DND-41 (cell line): ENCODE data around the gene DPH1.

Source experiments
- ATAC-seq: fragments of 200-7000 bp; cut with Tn5 transposase; 3 replicates; pipeline ENCODE4 v1.9.1; 2021; ENCODE audit warnings: low read depth; ENCODE audit not compliant: insufficient read depth
- DNase-seq: peaks from one replicate; pipeline ENCODE4 v3.0.0-alpha.2; 2020
- H2AFZ ChIP-seq: 2 replicates; pipeline ENCODE4 v1.6.0; 2012; ENCODE audit warnings: low read depth, low read length
- H3K27ac ChIP-seq: 2 replicates; pipeline ENCODE4 v1.5.1; 2012; ENCODE audit warnings: low read length, inconsistent platforms
- H3K27me3 ChIP-seq: fragments of 200-600 bp; sonication (generic); 2 replicates; pipeline ENCODE4 v1.6.0; 2012; ENCODE audit warnings: low read length, mild to moderate bottlenecking, inconsistent platforms; ENCODE audit not compliant: insufficient read depth, poor library complexity
- H3K36me3 ChIP-seq: 2 replicates; pipeline ENCODE4 v1.5.1; 2012; ENCODE audit warnings: low read length, inconsistent platforms; ENCODE audit not compliant: insufficient read depth
- H3K4me1 ChIP-seq: 2 replicates; pipeline ENCODE4 v1.5.1; 2012; ENCODE audit warnings: mild to moderate bottlenecking, low read length; ENCODE audit not compliant: insufficient read depth
- H3K4me2 ChIP-seq: 2 replicates; pipeline ENCODE4 v1.6.0; 2012; ENCODE audit warnings: mild to moderate bottlenecking, moderate library complexity, low read length, inconsistent platforms; ENCODE audit not compliant: insufficient read depth
- H3K4me3 ChIP-seq, 2 experiments: fragments of 200-600 bp in 1 of 2; shearing (Covaris generic) in 1 of 2; 2 replicates each; pipeline ENCODE4 v1.5.1; 2012 to 2016; ENCODE audit warnings: inconsistent platforms in 2 of 2, low read length in 2 of 2, mild to moderate bottlenecking in 2 of 2, low read depth in 1 of 2, moderate library complexity in 1 of 2
- H3K79me2 ChIP-seq: 2 replicates; pipeline ENCODE4 v1.6.0; 2012; ENCODE audit warnings: low read length, inconsistent platforms; ENCODE audit not compliant: insufficient read depth
- H3K9ac ChIP-seq: 2 replicates; pipeline ENCODE4 v1.6.0; 2012; ENCODE audit warnings: low read depth, mild to moderate bottlenecking, inconsistent platforms, low read length, moderate library complexity
- H3K9me3 ChIP-seq: 2 replicates; pipeline ENCODE4 v1.5.1; 2012; ENCODE audit warnings: low read length, moderate library complexity, mild to moderate bottlenecking, inconsistent platforms; ENCODE audit not compliant: insufficient read depth, severe bottlenecking
- H4K20me1 ChIP-seq: 2 replicates; pipeline ENCODE4 v1.6.0; 2012; ENCODE audit warnings: low read length; ENCODE audit not compliant: insufficient read depth
- CTCF ChIP-seq: IDR thresholded peaks from 2 replicates; pipeline ENCODE4 v1.5.1; 2012; ENCODE audit warnings: borderline replicate concordance, low read length, moderate library complexity, mild to moderate bottlenecking; ENCODE audit not compliant: poor library complexity, severe bottlenecking; ENCODE audit errors: extremely low read depth
- EZH2 ChIP-seq: IDR thresholded peaks from 3 replicates; pipeline ENCODE4 v1.6.1; 2012; ENCODE audit warnings: borderline replicate concordance, low read depth, mild to moderate bottlenecking, moderate library complexity, low read length, inconsistent platforms; ENCODE audit not compliant: severe bottlenecking

DPH1 gene

DNA sequence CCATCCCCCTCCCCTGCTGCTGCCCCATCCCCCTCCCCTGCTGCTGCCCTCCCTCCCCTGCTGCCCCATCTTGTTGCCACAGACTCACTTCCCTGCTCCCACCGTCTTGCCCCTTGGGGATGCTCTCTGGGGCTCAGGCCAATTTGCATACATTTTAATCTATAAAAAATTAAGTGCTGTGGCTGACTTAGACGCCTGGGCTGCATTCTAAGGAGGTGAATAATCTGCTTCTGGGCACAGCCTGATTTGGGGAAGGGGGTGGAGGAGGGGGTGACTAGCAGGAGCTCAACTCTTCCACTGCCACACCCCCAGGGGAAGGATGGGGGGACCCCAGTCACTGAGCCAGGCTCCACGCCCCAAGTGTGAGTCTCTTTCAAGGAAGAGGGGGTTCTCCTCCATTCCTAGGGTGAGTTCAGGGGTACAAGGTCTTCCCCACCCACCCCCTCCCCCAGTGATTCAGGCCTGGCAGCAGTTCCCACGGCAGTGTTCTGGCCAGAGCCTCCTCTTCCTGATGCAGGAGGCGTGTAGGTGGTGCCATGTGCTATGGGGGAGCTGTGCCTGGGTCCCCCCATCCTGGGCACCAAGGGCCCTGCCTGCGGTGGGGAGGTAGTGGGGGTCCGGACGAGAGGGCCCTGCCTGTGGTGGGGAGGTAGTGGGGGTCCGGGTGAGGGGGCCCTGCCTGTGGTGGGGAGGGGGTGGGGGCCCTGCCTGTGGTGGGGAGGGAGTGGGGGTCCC, 5.0 kb downstream of the DPH1 start:
- Histone ChIP-seq H3K36me3 (peaks cover 44% of the 10 kb centered on the region), H3K4me3 (no peak overlapping the region), H3K9me3 (no peaks in the 10 kb centered on the region), H3K4me2 (no peak overlapping the region), H3K9ac (no peak overlapping the region), H4K20me1 (peaks cover 13% of the 10 kb centered on the region; the same call in 1 of the 2 replicates), H2AFZ (no peak overlapping the region), H3K27ac (no peak overlapping the region), H3K4me1 (peaks cover 20% of the 10 kb centered on the region), H3K79me2 (peaks cover 23% of the 10 kb centered on the region), H3K27me3 (no peaks in the 10 kb centered on the region)
- TF ChIP-seq CTCF (no peak), EZH2 (no peak)
- ATAC-seq = no peak
- no peak for DNase-seq

DNA sequence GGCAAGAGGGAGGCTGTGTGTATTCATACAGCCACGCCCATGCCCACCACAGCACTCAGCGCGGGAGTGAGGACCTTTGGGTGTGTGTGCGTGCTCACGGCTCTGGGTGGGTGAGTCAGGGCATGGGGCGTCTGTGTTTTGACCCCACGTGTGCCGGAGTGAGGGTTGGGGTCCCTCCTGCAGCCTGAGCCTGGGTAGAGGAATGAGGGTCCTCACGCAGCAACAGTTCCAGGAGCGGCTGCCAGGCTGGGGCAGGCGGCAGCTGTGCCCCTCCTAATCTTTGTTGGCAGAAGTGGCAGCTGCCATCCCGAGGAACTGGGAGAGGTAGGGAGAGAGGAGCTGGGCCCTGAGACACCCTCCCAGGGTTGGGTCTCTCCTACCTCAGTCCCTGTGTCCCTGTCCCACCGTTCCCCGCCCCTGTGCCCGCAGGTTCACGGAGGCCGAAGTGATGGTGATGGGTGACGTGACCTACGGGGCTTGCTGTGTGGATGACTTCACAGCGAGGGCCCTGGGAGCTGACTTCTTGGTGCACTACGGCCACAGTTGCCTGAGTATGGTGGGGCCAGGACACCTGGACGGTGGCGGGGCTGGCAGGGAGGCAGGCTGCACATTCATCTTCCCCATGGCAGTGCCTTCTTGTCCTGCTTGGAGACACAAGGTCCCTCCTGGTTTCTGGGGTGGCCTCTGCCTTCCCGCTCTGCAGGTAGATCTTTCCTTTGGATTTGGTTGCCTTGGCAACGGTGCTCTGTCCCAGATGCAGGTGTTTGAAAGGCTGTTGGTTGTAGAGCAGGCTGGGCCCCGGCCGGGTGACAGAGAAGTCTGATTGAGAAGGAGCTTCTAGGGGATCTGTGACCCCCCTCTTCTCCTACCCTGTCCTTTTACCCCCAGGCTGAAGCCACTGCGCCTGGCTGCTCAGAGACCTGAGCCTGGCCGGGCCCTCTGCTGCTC, 5.9 kb downstream of the DPH1 start:
- Histone ChIP-seq H3K79me2 (peaks cover 15% of the 10 kb centered on the region), H3K4me1 (peaks cover 17% of the 10 kb centered on the region), H3K4me3 (no peak overlapping the region), H2AFZ (no peak overlapping the region), H3K36me3 (peaks cover 52% of the 10 kb centered on the region), H4K20me1 (peaks cover 13% of the 10 kb centered on the region; the same call in 1 of the 2 replicates), H3K9me3 (no peaks in the 10 kb centered on the region), H3K27me3 (no peaks in the 10 kb centered on the region), H3K9ac (no peak overlapping the region), H3K27ac (no peak overlapping the region), H3K4me2 (no peak overlapping the region)
- ATAC-seq (no peak), DNase-seq (no peak)
- no peak for TF ChIP-seq EZH2
- TF ChIP-seq CTCF = no peak

DNA sequence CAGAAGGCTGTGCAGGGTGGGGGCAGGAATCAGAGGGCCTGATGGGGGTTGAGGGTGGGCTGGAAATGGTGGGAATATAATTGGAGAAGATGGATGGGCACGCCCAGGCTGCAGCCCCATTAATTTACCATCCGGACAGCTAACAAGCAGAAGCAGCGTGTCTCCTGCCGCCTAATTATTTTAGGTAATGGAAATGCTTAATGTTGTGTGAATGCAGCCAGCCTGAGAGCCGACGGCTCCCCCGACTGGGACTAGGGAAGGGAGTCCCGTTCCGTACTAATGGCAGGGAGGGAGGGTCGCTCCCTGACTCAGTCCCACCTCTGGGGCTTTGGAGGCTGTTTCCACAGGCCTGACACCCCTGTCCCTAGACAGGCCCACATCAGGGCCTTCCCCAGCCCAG, 7.2 kb downstream of the DPH1 start:
- TF ChIP-seq EZH2 (no peak), CTCF (no peak)
- DNase-seq (no peak), ATAC-seq (no peak)
- Histone ChIP-seq H4K20me1 (peaks cover 13% of the 10 kb centered on the region; the same call in 1 of the 2 replicates), H3K27ac (no peak overlapping the region), H3K79me2 (peaks cover 3% of the 10 kb centered on the region), H3K36me3 (peaks cover 58% of the 10 kb centered on the region), H3K9me3 (no peaks in the 10 kb centered on the region), H2AFZ (no peak overlapping the region), H3K4me3 (no peak overlapping the region), H3K4me2 (no peak overlapping the region), H3K9ac (no peak overlapping the region), H3K27me3 (no peaks in the 10 kb centered on the region), H3K4me1 (peaks cover 10% of the 10 kb centered on the region)
